GM08714 (cell line): ENCODE data around the gene GMCL2.
A peak's percentile ranks its signal among the peaks of the same experiment; 100 is the strongest.
"Not testable (repeated sequence)": the region's sequence is repeated elsewhere in the genome, so short reads cannot be mapped to it uniquely, and the experiment has no call there.

ENCODE experiments used
- H3K4me3 ChIP-seq: fragments of 200-500 bp; sonication (Bioruptor generic); 2 replicates; pipeline ENCODE4 v1.5.1; 2014; ENCODE audit warnings: mild to moderate bottlenecking, low read length, inconsistent platforms
- ZNF274 ChIP-seq: IDR thresholded peaks from 2 replicates; pipeline ENCODE4 v1.6.1; 2012; ENCODE audit warnings: mild to moderate bottlenecking, low read depth, low read length

Gene GMCL2

GRCh38 chr5:178206166-178207101 lies 19.3 kb upstream of the GMCL2 start:
- TF ChIP-seq ZNF274: no peak
- peak overlapping the region; percentile 99 for H3K4me3 ChIP-seq

DNA sequence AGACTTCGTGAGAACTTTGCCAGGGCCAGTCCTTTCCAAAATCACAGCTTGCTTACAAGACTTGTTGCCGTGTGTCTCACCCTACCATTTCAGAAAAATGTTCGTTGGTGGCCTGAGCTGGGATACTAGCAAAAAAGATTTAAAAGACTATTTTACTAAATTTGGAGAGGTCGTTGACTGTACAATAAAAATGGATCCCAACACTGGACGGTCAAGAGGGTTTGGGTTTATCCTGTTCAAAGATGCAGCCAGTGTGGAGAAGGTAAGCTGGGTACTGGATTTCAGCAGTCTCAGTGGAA lies 18.5 kb upstream of the GMCL2 start:
- H3K4me3 ChIP-seq: peak overlapping the region; percentile 99
- no peak for TF ChIP-seq ZNF274

DNA sequence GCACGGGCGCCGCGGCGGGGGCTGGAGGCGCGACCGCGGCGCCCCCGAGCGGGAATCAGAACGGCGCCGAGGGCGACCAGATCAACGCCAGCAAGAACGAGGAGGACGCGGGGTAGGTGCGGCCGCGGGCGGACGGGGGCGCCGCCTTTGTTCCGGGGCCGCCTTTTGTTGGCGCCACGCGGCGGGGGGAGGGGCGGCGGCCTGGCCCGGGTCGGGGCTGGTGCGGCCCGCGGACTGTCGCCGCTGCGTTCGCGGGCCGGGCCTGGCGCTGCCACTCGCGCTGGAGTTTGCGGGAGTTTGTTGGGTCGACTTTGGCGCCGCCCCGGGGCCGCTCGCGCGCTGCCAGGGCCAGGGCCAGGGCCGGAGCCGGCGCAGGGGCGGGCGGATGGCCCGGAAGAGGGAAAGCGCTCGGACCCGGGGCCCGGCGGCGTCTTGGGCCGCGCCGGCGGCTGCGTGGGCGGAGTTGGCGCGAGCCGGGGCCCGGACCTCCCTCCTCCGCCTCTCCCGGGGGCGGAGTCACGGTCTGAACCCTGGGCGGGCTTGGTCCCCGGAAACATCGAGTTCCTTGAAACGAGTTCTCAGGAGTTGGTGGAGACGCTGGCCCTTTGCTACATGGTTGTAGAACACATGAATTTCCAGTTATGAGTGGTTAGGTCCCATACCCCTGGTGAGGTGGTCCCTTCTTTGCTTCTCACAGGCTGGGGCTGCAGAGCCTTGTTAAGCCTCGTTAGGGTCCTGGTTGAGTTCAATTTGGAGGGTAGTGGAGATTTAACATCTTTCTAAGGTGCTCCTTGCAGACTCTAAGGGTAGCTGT lies 18.0 kb upstream of the GMCL2 start:
- H3K4me3 ChIP-seq: peak overlapping the region; percentile 99
- TF ChIP-seq ZNF274: no peak

DNA sequence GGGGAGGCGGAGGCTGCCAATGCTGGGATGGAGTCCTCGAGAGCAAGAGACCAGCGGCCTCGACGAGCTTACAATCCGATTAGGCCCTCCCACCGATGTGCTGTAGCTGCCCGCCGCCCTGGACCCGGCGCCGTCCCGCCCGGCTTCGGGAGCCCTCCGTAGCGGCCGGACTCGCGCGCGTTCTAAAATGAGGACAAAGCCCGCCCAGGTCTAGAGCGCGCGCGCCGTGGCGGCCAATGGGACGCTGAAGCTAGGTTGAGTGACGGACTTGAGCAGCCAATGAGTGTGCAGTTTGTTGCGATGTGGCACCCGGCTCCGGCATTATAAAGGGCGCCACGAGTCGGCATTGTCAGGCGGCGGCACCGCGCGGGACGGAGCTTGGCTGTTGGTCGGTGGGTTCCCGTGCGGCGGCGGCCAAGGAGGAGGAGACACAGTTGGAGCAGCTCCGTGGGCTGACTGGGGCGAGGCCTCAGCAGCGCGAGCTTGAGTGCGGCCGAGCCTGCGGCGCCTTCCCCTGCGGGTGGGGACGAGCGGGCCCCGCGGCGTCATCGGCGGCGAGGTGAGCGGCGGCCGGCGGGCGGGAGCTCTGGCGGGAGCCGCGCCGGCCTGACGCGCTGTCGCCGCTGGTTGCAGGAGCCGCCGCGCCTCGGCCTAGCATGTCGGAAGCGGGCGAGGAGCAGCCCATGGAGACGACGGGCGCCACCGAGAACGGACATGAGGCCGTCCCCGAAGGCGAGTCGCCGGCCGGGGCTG lies 17.2 kb upstream of the GMCL2 start, which contains the start of gene HNRNPAB:
TSS of gene HNRNPAB (plus strand) at position 352 of the 753 bp plus-strand sequence. CDS start at position 657, 305 bp downstream.
- TF ChIP-seq ZNF274: no peak
- peak within 1 kb of the TSS; percentile 99 for H3K4me3 ChIP-seq

GRCh38 chr5:178203670-178204181 lies 16.6 kb upstream of the GMCL2 start:
- peak overlapping the region; percentile 99 for H3K4me3 ChIP-seq

DNA sequence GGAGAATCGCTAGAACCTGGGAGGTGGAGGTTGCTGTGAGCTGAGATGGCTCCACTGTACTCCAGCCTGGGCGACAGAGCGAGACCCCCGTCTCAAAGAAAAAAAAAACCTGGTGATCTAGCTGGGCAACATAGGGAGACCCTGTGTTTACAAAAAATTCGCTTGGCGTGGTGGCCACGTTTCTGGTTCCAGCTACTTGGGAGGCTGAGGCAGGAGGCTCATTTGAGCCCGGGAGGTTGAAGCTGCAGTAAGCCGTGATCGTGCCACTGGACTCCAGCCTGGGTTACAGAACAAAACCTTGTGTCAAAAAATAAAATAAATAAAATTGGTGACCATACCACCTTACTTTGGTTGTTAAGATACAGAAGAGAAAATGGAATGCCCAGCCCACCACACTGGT lies 15.4 kb upstream of the GMCL2 start:
- no peak overlapping the region for H3K4me3 ChIP-seq

More at GRCh38 chr5:178203670-178204181, 16.6 kb upstream of the GMCL2 start:
- TF ChIP-seq ZNF274: no peak

GRCh38 chr5:178201927-178202235 lies 14.7 kb upstream of the GMCL2 start:
- no peak overlapping the region for H3K4me3 ChIP-seq
- TF ChIP-seq ZNF274: no peak

More for the DNA sequence above, 15.4 kb upstream of the GMCL2 start:
- TF ChIP-seq ZNF274: no peak

GRCh38 chr5:178201221-178201926 lies 14.2 kb upstream of the GMCL2 start:
- no peak for TF ChIP-seq ZNF274
- no peak overlapping the region for H3K4me3 ChIP-seq

DNA sequence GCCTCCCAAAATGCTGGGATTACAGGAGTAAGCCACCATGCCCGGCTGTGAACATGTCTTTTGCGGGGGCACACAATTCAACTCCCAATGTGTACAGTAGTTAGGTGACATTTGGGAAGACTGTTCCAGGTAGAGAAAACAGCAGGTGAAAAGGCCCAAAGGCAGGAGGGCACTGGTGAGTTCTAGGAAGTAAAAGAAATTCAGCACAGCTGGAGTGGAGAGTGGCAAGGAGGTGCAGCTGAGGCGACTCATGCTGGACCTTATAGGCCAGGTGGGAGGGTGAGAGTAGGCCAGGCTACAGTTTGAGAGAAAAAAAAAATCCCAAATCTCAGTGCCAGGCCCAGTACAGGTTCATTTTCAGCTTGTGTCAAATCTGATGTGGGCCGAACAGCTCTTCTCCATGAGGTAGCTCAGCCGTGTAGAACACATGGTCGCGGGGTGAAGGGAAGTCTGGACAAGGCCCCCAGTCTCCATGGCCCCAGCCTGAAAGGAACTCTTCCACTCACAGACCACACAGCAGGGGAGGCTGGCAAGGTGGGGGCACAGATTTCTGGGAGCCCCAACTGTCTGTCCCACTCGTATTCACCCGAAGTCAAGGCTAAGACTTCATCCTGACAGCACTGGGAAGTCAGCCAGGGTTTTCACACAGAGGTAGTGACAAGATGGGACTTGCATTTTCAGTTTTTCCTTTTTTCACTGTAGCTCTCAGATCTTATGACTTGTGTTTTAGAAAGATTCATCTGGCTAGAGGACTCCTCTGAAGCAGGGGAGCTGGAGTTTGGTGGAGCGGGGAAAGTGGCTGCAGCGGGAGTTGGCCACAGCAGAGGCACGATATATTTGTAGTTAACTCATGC lies 12.6 kb upstream of the GMCL2 start:
- no peak overlapping the region for H3K4me3 ChIP-seq
- TF ChIP-seq ZNF274: no peak

DNA sequence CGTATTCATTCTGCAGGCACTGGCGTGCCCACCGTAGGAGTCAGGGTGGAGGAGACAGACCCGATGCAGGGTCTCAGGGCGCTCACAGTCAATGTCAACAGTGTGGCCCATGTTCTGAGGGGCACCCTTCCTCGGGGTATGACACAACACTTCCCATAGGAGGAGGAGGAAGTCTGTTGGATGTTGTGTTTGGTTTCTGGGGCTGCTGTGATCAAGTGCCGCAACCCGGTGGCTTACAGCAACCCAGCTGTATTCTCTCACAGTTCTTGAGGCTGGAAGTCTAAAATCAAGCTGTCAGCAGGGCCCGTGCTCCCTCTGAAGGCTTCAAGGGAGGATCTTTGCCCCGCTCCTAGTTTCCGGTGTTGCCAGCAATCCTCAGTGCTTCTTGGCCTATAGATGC lies 11.5 kb upstream of the GMCL2 start:
- TF ChIP-seq ZNF274: no peak
- no peak overlapping the region for H3K4me3 ChIP-seq

DNA sequence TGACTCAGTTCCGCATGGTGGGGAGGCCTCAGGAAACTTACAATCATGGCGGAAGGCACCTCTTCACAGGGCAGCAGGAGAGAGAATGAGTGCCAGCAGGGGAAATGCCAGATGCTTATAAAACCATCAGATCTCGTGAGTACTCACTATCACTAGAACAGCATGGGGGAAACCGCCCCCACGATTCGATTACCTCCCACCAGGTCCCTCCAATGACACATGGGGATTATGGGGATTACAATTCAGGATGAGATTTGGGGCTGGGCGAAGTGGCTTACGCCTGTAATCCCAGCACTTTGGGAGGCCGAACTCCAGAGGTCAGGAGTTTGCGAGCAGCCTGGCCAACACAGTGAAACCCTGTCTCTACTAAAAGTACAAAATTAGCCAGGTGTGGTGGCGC lies 11.0 kb upstream of the GMCL2 start:
- not testable (repeated sequence) for H3K4me3 ChIP-seq

GRCh38 chr5:178196986-178197385 lies 9.8 kb upstream of the GMCL2 start:
- TF ChIP-seq ZNF274: no peak
- H3K4me3 ChIP-seq: no peak overlapping the region
